Measurements from ENCODE around the gene TBL3. TPM values are rescaled to one million over a fixed set of nuclear protein-coding genes. Genes with fewer than 3 reads are reported as not detected.

TBL3 gene
- total RNA-seq, 1 experiment from 2014 or later = 26.8 TPM

GRCh38 chr16:1974157-1975070, 2.6 kb downstream of the TBL3 start:
- ChIA-PET POLR2A (interaction anchor here (1.1 to 1.5 kb wide), 3 partner anchors 9 to 10 kb away, joined by 6 to 9 read pairs (median 6); partner anchors contain the start of gene RPS2), CTCF (interaction anchor here (1.3 kb wide), 1 partner anchor 11 kb away, joined by 3 read pairs; no protein-coding TSS in a partner anchor)
- intact Hi-C loops (cut with micrococcal nuclease) = no loop called here
- no peaks in the 10 kb centered on the region for H3K27me3 Mint-ChIP-seq (ENCODE audit: insufficient read depth, unreplicated experiment)
- H3K9me3 Mint-ChIP-seq (ENCODE audit: unreplicated experiment) = no peaks in the 10 kb centered on the region
- TF ChIP-seq CTCF (IDR thresholded peaks at IDR 0.05; ENCODE audit: unreplicated experiment) = no peak
- no peak for DNase-seq (ENCODE audit: unreplicated experiment)
- H3K4me1 Mint-ChIP-seq (ENCODE audit: insufficient read depth, unreplicated experiment) = peaks cover 13% of the 10 kb centered on the region
- no peak overlapping the region for H3K4me3 Mint-ChIP-seq (ENCODE audit: unreplicated experiment)
- BruUV-seq (replicated peaks) = no TSS peak
- H3K27ac Mint-ChIP-seq (ENCODE audit: low read depth, unreplicated experiment) = no peak overlapping the region
- H3K36me3 Mint-ChIP-seq (ENCODE audit: insufficient read depth, unreplicated experiment) = peaks cover 25% of the 10 kb centered on the region

- Mint-ChIP-seq H3K9me3 (ENCODE audit: unreplicated experiment) (no peaks in the 10 kb centered on the region), H3K27me3 (ENCODE audit: insufficient read depth, unreplicated experiment) (no peaks in the 10 kb centered on the region), H3K4me3 (ENCODE audit: unreplicated experiment) (no peak overlapping the region), H3K4me1 (ENCODE audit: insufficient read depth, unreplicated experiment) (peaks cover 13% of the 10 kb centered on the region), H3K27ac (ENCODE audit: low read depth, unreplicated experiment) (no peak overlapping the region), H3K36me3 (ENCODE audit: insufficient read depth, unreplicated experiment) (peaks cover 30% of the 10 kb centered on the region)
- intact Hi-C loops (cut with micrococcal nuclease) = no loop called here
- CTCF ChIA-PET = no interaction called here
- TSS peak; percentile 10 for BruUV-seq (replicated peaks)
- TF ChIP-seq CTCF (IDR thresholded peaks at IDR 0.05; ENCODE audit: unreplicated experiment) = no peak
- POLR2A ChIA-PET = interaction anchor here (0.5 to 1.2 kb wide), 5 partner anchors 9 to 512 kb away, joined by 3 to 6 read pairs (median 3); partner anchors contain the start of gene RPS2
- no peak for DNase-seq (ENCODE audit: unreplicated experiment)
Observed at GRCh38 chr16:1975432-1976215, 3.8 kb downstream of the TBL3 start.

GRCh38 chr16:1976216-1976520, 4.3 kb downstream of the TBL3 start:
- no peak for TF ChIP-seq CTCF (IDR thresholded peaks at IDR 0.05; ENCODE audit: unreplicated experiment)
- peaks cover 30% of the 10 kb centered on the region for H3K36me3 Mint-ChIP-seq (ENCODE audit: insufficient read depth, unreplicated experiment)
- no peaks in the 10 kb centered on the region for H3K9me3 Mint-ChIP-seq (ENCODE audit: unreplicated experiment)
- peaks cover 12% of the 10 kb centered on the region for H3K4me1 Mint-ChIP-seq (ENCODE audit: insufficient read depth, unreplicated experiment)
- intact Hi-C loops (cut with micrococcal nuclease) = no loop called here
- H3K27me3 Mint-ChIP-seq (ENCODE audit: insufficient read depth, unreplicated experiment) = no peaks in the 10 kb centered on the region
- BruUV-seq (replicated peaks) = no TSS peak
- POLR2A ChIA-PET = interaction anchor here (1.2 kb wide), 1 partner anchor 179 kb away, joined by 3 read pairs; no protein-coding TSS in a partner anchor
- H3K4me3 Mint-ChIP-seq (ENCODE audit: unreplicated experiment) = no peak overlapping the region
- CTCF ChIA-PET = no interaction called here
- no peak for DNase-seq (ENCODE audit: unreplicated experiment)
- no peak overlapping the region for H3K27ac Mint-ChIP-seq (ENCODE audit: low read depth, unreplicated experiment)

Measured in MCF 10A (cell line).